Left ventricle myocardium inferior (tissue), 1 donor: ENCODE results near the gene CCDC144A. TPM values are rescaled to one million over a fixed set of nuclear protein-coding genes. Genes with fewer than 3 reads are reported as not detected.
"Not testable (repeated sequence)": the region's sequence is repeated elsewhere in the genome, so short reads cannot be mapped to it uniquely, and the experiment has no call there.

ENCODE experiments used
- DNase-seq: peaks from one replicate; pipeline ENCODE4 v3.0.0-alpha.2; 2020
- H3K27ac ChIP-seq: fragments of 200-600 bp; replicated peaks from 2 replicates; pipeline ENCODE4 v1.8.0; 2021
- H3K27me3 ChIP-seq: fragments of 200-600 bp; 2 replicates; pipeline ENCODE4 v1.8.0; 2021; ENCODE audit warnings: low read depth
- H3K36me3 ChIP-seq: fragments of 200-600 bp; 2 replicates; pipeline ENCODE4 v1.8.0; 2021
- H3K4me1 ChIP-seq: fragments of 200-600 bp; 2 replicates; pipeline ENCODE4 v1.8.0; 2021
- H3K4me3 ChIP-seq: fragments of 200-600 bp; 2 replicates; pipeline ENCODE4 v1.8.0; 2021; ENCODE audit warnings: mild to moderate bottlenecking, moderate library complexity
- H3K9me3 ChIP-seq: fragments of 200-600 bp; replicated peaks from 2 replicates; pipeline ENCODE4 v1.8.0; 2021
- CTCF ChIP-seq: fragments of 200-600 bp; IDR thresholded peaks from 2 replicates; pipeline ENCODE4 v1.8.0; 2021; ENCODE audit warnings: antibody characterized with exemption, mild to moderate bottlenecking, borderline replicate concordance
- intact Hi-C: fragments of 100-400 bp; cut with micrococcal nuclease; formaldehyde crosslinking; loops from one replicate; pipeline ENCODE4 v1.11.0; 2022
- total RNA-seq: library from RNA; stranded (reverse); fragmentation: NEBNext Ultra II Directional; extraction: Animal tissue kit (Norgen Biotek cat#: 25700); gene quantifications from one replicate; pipeline ENCODE4 v1.2.1, GENCODE V29; 2021
- donor health status: DM: no; HTN: yes; CAD: no; lungs with severe emphysema.

The CCDC144A gene
- total RNA-seq, 1 donor from 2014 or later = 2.8 TPM

GRCh38 chr17:16661217-16661616 lies 28.8 kb upstream of the CCDC144A start:
- Histone ChIP-seq H3K9me3 (no peaks in the 10 kb centered on the region), H3K27ac (no peak overlapping the region), H3K4me1 (no peaks in the 10 kb centered on the region), H3K4me3 (no peak overlapping the region), H3K36me3 (no peaks in the 10 kb centered on the region), H3K27me3 (peaks cover 38% of the 10 kb centered on the region)
- no peak for DNase-seq
- TF ChIP-seq CTCF = no peak
- intact Hi-C loops = no loop called here

- Histone ChIP-seq H3K4me3 (no peak overlapping the region), H3K4me1 (no peaks in the 10 kb centered on the region), H3K9me3 (no peaks in the 10 kb centered on the region), H3K36me3 (no peaks in the 10 kb centered on the region), H3K27ac (no peak overlapping the region), H3K27me3 (peaks cover 49% of the 10 kb centered on the region)
- no peak for TF ChIP-seq CTCF
- intact Hi-C loops = no loop called here
- DNase-seq = no peak
Observed at GRCh38 chr17:16662936-16663335, 27.1 kb upstream of the CCDC144A start.

GRCh38 chr17:16666553-16666906 lies 23.5 kb upstream of the CCDC144A start:
- intact Hi-C loops, H3K27ac ChIP-seq, H3K4me1 ChIP-seq, H3K9me3 ChIP-seq, H3K36me3 ChIP-seq, DNase-seq: not testable (repeated sequence)
- peak overlapping the region; percentile 60 for H3K4me3 ChIP-seq
- H3K27me3 ChIP-seq = peaks cover 85% of the 10 kb centered on the region

GRCh38 chr17:16666907-16667636 lies 23.0 kb upstream of the CCDC144A start:
- H3K27me3 ChIP-seq = peaks cover 84% of the 10 kb centered on the region
- H3K27ac ChIP-seq, DNase-seq: not testable (repeated sequence)

GRCh38 chr17:16676676-16677268 lies 13.3 kb upstream of the CCDC144A start:
- intact Hi-C loops = no loop called here
- H3K27me3 ChIP-seq = peaks cover 24% of the 10 kb centered on the region
- DNase-seq = no peak

More at GRCh38 chr17:16666907-16667636, 23.0 kb upstream of the CCDC144A start:
- H3K9me3 ChIP-seq, H3K36me3 ChIP-seq, H3K4me1 ChIP-seq, intact Hi-C loops: not testable (repeated sequence)
- H3K4me3 ChIP-seq = peak overlapping the region; percentile 60

GRCh38 chr17:16683290-16684138 lies 6.5 kb upstream of the CCDC144A start:
- H3K4me1 ChIP-seq, H3K9me3 ChIP-seq, H3K36me3 ChIP-seq, intact Hi-C loops, DNase-seq, H3K27ac ChIP-seq: not testable (repeated sequence)
- Histone ChIP-seq H3K27me3 (peaks cover 59% of the 10 kb centered on the region), H3K4me3 (peak overlapping the region; percentile 43)

More at GRCh38 chr17:16676676-16677268, 13.3 kb upstream of the CCDC144A start:
- H3K9me3 ChIP-seq = no peaks in the 10 kb centered on the region
- TF ChIP-seq CTCF = no peak
- no peaks in the 10 kb centered on the region for H3K4me1 ChIP-seq
- H3K4me3 ChIP-seq = no peak overlapping the region
- no peak overlapping the region for H3K27ac ChIP-seq
- no peaks in the 10 kb centered on the region for H3K36me3 ChIP-seq

GRCh38 chr17:16686019-16686418 lies 4.0 kb upstream of the CCDC144A start:
- H3K36me3 ChIP-seq, H3K4me1 ChIP-seq, intact Hi-C loops, H3K9me3 ChIP-seq, DNase-seq, H3K27ac ChIP-seq, H3K4me3 ChIP-seq: not testable (repeated sequence)
- peaks cover 46% of the 10 kb centered on the region for H3K27me3 ChIP-seq

GRCh38 chr17:16687151-16687550 lies 2.9 kb upstream of the CCDC144A start:
- H3K27ac ChIP-seq, DNase-seq, intact Hi-C loops, H3K36me3 ChIP-seq, H3K9me3 ChIP-seq, H3K4me3 ChIP-seq, H3K4me1 ChIP-seq: not testable (repeated sequence)
- peaks cover 37% of the 10 kb centered on the region for H3K27me3 ChIP-seq

GRCh38 chr17:16690447-16690846 lies 406 bp downstream of the CCDC144A start:
- H3K27me3 ChIP-seq, H3K36me3 ChIP-seq, H3K4me1 ChIP-seq, DNase-seq, intact Hi-C loops, H3K27ac ChIP-seq, H3K9me3 ChIP-seq: not testable (repeated sequence)
- H3K4me3 ChIP-seq = peak overlapping the region; percentile 27

GRCh38 chr17:16697603-16698002 lies 7.6 kb downstream of the CCDC144A start:
- H3K36me3 ChIP-seq, DNase-seq, intact Hi-C loops, H3K4me3 ChIP-seq, H3K9me3 ChIP-seq, H3K27me3 ChIP-seq, H3K4me1 ChIP-seq, H3K27ac ChIP-seq: not testable (repeated sequence)
